ENCODE measurements around the gene SIGLEC9.
"Not testable (repeated sequence)": the region's sequence is repeated elsewhere in the genome, so short reads cannot be mapped to it uniquely, and the experiment has no call there.

SIGLEC9 gene

DNA sequence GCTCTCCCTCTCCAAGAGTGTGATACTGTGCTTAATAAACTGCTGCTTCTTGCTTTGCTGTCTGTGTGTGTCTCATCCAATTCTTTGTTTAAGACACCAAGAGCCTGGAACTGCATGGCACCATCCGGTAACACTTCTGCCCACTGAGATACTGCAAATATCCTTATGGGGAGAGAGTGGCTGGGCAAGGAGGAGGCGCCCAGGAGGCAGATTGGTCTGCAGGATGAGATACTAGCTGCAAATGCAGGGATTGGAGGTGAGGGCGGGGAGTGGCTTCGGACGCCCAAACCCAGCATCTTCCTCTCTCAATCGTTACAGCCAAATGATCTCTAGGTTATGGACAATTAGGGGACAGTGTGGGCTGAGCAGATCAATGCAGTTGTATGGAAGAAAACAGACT lies 15.7 kb downstream of the SIGLEC9 start:
- Mint-ChIP-seq H3K9me3 (peaks cover 5% of the 10 kb centered on the region), H3K36me3 (ENCODE audit: low read depth) (no peaks in the 10 kb centered on the region), H3K27me3 (no peaks in the 10 kb centered on the region), H3K27ac (no peak overlapping the region), H3K4me3 (no peak overlapping the region), H3K4me1 (peaks cover 35% of the 10 kb centered on the region)
- no peak for ATAC-seq
- DNase-seq: no peak

DNA sequence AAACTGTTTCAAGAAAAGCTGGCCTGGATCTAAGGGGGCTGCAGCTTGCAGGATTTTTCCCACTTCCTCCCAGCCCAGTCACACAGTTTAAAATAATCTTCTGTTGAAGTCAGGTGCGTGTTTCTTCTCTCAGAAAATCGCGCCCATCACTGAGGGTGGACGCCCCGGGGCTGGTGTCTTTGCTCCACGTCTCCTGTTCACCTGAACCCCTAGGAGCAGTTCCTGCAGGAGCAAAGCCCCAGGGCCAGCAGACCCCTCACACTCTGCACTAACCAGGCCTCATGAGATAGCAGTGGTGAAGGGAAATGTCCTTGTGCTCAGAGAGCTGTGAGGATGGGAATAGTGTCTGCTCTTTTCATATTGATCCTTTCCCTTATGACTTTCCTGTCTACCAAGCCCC lies 16.5 kb downstream of the SIGLEC9 start:
- Mint-ChIP-seq H3K4me1 (peaks cover 29% of the 10 kb centered on the region), H3K36me3 (ENCODE audit: low read depth) (no peaks in the 10 kb centered on the region), H3K4me3 (no peak overlapping the region), H3K27ac (no peak overlapping the region), H3K27me3 (no peaks in the 10 kb centered on the region), H3K9me3 (peaks cover under 1% of the 10 kb centered on the region)
- ATAC-seq (no peak), DNase-seq (no peak)

DNA sequence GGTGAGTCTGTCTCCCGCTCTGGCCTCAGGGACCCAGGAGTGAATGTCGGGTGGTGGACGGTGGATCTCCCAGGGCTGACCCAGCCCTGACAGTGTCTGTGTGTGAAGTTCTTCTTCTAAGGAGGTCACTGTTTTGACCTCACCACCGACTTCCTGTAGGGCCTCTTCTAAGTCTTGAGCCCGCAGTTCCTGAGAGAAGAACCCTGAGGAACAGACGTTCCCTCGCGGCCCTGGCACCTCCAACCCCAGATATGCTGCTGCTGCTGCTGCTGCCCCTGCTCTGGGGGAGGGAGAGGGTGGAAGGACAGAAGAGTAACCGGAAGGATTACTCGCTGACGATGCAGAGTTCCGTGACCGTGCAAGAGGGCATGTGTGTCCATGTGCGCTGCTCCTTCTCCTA lies 17.4 kb downstream of the SIGLEC9 start, which contains the start of gene SIGLEC7:
Gene SIGLEC7 (plus strand): TSS at position 183 of the 400 bp plus-strand sequence. CDS start 69 bp downstream, at position 252.
- H3K36me3 Mint-ChIP-seq (ENCODE audit: low read depth): no peaks in the 10 kb centered on the region
- DNase-seq (no peak), ATAC-seq (no peak)
- H3K4me3 Mint-ChIP-seq: no peak within 1 kb of the TSS
- H3K27me3 Mint-ChIP-seq: no peaks in the 10 kb centered on the region
- no peak within 1 kb of the TSS for H3K27ac Mint-ChIP-seq
- peaks cover 20% of the 10 kb centered on the region for H3K4me1 Mint-ChIP-seq
- no peaks in the 10 kb centered on the region for H3K9me3 Mint-ChIP-seq

DNA sequence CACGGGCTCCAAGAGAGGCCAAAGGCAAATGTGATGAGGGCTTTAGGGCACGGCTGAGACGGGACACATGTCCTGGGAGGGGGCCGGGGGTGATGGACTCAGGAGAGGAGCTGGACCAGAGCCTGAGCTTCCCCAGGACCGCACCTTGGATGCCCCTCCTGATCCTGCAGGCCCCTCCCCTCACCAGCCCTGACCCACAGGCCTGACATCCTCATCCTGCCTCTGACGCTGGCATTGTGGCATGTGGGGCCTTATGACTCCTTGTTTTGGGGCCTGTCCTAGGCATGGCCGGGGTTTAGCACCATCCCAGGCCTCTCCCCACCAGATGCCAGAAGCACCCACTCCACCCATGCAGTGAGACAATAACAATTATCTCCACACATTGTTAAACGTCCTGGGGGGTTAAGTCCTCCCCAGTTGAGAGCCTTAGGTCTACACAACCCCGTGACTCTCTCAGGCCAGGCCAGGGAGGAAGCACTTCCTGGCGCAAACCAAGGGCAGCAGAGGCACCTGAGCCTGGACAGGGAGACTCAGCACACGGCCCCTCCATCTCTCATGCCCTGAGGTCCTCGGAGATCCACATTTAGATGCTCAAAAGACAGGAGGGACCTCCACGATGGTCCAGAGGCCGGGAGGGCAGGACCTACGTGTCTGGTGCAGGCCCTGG lies 18.2 kb downstream of the SIGLEC9 start:
- H3K4me3 Mint-ChIP-seq; H3K27me3 Mint-ChIP-seq; H3K27ac Mint-ChIP-seq; H3K9me3 Mint-ChIP-seq; ATAC-seq; DNase-seq; H3K36me3 Mint-ChIP-seq (ENCODE audit: low read depth): not testable (repeated sequence)
- H3K4me1 Mint-ChIP-seq: peaks cover 12% of the 10 kb centered on the region

DNA sequence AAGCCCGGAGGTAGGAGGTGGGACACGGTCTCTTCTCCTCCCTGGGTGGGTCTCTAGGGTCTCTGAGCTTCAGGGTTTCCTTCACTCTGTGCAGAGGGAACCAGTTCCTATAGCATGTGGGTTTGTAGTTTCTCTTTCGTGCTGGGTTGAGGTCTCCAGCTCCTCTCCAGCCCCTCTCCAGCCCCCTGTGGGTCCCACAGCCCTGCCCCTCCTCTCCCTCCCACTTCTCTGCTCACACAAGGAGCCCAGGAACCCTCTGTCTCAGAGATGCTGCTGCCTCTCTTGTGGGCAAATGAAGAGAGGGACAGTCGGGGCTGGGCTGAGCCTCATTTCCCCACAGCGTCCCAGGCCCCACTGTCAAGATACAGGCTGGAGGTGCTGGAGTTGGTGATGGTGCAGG lies 18.8 kb downstream of the SIGLEC9 start:
- H3K4me3 Mint-ChIP-seq: no peak overlapping the region
- DNase-seq: no peak
- H3K9me3 Mint-ChIP-seq: no peaks in the 10 kb centered on the region
- no peak for ATAC-seq
- no peaks in the 10 kb centered on the region for H3K36me3 Mint-ChIP-seq (ENCODE audit: low read depth)
- peaks cover 10% of the 10 kb centered on the region for H3K4me1 Mint-ChIP-seq
- no peaks in the 10 kb centered on the region for H3K27me3 Mint-ChIP-seq
- no peak overlapping the region for H3K27ac Mint-ChIP-seq

DNA sequence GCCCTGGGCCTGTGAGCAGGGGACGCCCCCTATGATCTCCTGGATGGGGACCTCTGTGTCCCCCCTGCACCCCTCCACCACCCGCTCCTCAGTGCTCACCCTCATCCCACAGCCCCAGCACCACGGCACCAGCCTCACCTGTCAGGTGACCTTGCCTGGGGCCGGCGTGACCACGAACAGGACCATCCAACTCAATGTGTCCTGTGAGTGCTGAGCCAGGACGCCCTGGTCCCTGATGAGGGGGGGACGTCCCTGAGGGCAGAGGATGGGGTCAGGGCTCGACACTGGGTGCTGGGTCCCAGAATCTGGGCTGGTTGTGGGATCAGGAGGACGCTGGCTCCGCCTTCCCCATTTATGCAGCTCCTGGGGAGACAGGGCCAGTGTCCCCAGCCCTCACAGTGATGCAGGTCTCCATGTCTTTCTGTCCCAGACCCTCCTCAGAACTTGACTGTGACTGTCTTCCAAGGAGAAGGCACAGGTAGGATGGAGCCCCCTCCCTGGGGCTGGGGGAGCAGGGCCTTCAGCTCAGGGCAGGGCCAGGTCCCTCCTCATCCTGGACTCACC lies 19.9 kb downstream of the SIGLEC9 start:
- no peaks in the 10 kb centered on the region for H3K9me3 Mint-ChIP-seq
- ATAC-seq (no peak), DNase-seq (no peak)
- no peaks in the 10 kb centered on the region for H3K36me3 Mint-ChIP-seq (ENCODE audit: low read depth)
- H3K4me1 Mint-ChIP-seq: peaks cover 6% of the 10 kb centered on the region
- no peaks in the 10 kb centered on the region for H3K27me3 Mint-ChIP-seq
- H3K27ac Mint-ChIP-seq: no peak overlapping the region
- H3K4me3 Mint-ChIP-seq: no peak overlapping the region

DNA sequence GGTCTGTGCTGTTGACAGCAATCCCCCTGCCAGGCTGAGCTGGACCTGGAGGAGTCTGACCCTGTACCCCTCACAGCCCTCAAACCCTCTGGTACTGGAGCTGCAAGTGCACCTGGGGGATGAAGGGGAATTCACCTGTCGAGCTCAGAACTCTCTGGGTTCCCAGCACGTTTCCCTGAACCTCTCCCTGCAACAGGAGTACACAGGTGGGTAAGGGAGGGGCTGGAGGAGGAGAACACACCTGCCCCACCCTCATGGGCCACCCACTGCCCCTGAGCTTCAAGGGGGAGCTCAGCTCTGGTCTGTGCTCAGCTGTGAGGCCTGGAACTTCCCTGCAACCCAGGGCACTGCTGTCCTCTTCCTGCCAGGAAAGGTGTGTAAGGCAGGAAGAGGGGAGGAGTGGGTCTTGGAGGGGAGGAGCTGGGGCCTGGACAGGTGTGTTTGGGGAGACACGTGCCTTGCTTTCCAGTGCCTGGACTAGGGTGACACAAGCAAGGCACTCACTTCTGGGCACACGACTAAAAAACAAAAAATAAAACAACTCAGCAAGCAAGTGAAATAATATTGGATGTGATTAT lies 21.3 kb downstream of the SIGLEC9 start:
- no peaks in the 10 kb centered on the region for H3K27me3 Mint-ChIP-seq
- no peaks in the 10 kb centered on the region for H3K36me3 Mint-ChIP-seq (ENCODE audit: low read depth)
- H3K27ac Mint-ChIP-seq: no peak overlapping the region
- no peak for DNase-seq
- H3K4me1 Mint-ChIP-seq: peaks cover 5% of the 10 kb centered on the region
- no peak overlapping the region for H3K4me3 Mint-ChIP-seq
- no peaks in the 10 kb centered on the region for H3K9me3 Mint-ChIP-seq
- ATAC-seq: no peak

DNA sequence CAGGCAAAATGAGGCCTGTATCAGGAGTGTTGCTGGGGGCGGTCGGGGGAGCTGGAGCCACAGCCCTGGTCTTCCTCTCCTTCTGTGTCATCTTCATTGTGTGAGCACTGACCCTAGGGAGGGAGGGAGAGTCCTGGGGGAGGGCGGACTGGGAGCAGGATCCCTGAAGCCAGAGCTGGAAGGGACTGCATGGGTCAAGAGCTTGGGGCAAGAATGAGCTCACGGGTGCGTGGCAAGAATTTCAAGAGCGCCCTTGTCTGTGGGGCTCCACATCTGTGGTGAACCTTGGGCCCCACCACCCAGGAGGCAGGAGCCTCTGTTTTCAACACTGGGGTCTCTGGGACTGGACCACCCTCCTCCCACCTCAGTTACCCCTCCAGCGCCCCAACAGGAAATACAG lies 22.0 kb downstream of the SIGLEC9 start:
- Mint-ChIP-seq H3K9me3 (no peaks in the 10 kb centered on the region), H3K27ac (no peak overlapping the region), H3K4me1 (peaks cover 5% of the 10 kb centered on the region), H3K4me3 (no peak overlapping the region), H3K27me3 (no peaks in the 10 kb centered on the region), H3K36me3 (ENCODE audit: low read depth) (no peaks in the 10 kb centered on the region)
- ATAC-seq (no peak), DNase-seq (no peak)

DNA sequence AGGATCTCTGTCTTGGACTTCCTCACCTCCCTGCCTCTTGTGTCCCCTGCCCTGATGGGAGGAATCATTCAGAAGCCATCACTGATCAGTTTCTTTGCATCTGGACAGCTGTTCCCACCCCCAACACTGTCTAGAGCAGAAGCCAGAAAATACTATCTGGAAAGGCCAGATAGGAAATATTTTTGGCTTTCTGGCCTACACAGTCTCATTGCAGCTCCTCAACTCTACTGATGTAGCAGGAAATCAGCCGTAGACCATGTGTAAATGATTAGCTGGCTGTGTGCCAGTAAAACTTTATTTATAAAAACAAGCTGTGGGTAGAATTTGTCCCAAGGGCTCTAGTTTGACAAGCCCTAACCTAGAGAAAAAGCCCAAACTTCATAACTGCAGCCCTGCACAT lies 23.0 kb downstream of the SIGLEC9 start:
- Mint-ChIP-seq H3K9me3 (no peaks in the 10 kb centered on the region), H3K27me3 (no peaks in the 10 kb centered on the region), H3K36me3 (ENCODE audit: low read depth) (no peaks in the 10 kb centered on the region), H3K4me3 (no peak overlapping the region), H3K4me1 (peaks cover 5% of the 10 kb centered on the region), H3K27ac (no peak overlapping the region)
- ATAC-seq: no peak
- DNase-seq: no peak

DNA sequence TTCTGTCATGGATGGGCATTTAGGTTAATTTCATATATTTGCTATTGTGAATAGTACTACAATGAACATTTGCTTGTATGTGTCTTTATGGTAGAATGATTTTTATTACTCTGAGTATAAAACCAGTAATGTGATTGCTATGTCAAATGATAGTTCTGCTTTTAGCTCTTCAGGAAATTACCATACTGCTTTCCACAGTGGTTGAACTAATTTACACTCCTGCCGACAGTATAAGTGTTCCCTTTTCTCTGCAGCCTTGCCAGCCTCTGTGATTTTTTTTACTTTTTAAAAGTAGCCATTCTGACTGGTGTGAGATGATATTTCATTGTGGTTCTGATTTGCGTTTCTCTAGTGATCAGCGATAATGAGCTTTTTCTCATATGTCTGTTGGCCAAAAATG lies 23.9 kb downstream of the SIGLEC9 start:
- no peak overlapping the region for H3K4me3 Mint-ChIP-seq
- H3K27me3 Mint-ChIP-seq: no peaks in the 10 kb centered on the region
- no peak for DNase-seq
- peaks cover 5% of the 10 kb centered on the region for H3K4me1 Mint-ChIP-seq
- H3K9me3 Mint-ChIP-seq: no peaks in the 10 kb centered on the region
- ATAC-seq: no peak
- no peaks in the 10 kb centered on the region for H3K36me3 Mint-ChIP-seq (ENCODE audit: low read depth)
- H3K27ac Mint-ChIP-seq: no peak overlapping the region

DNA sequence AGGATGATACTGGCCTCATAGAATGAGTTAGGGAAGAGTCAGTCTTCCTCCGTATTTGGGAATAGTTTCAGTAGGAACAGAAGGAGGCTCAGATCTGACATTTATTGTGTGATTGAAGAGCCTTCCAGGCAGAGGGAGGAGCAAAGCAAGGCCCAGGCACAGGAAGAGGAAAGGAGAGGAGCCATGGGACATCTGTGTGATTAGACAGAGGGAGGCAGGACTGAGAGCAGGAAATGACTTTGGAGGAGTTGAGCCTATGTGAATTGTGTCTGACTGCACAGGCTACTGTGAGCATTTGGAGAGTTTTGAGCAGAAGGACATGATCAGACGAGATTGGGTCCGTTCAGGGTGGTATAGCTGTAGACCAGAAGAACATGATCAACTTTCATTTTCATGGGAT lies 25.9 kb downstream of the SIGLEC9 start:
- Mint-ChIP-seq H3K9me3 (no peaks in the 10 kb centered on the region), H3K36me3 (ENCODE audit: low read depth) (no peaks in the 10 kb centered on the region), H3K27ac (no peak overlapping the region), H3K4me1 (peaks cover 3% of the 10 kb centered on the region), H3K27me3 (no peaks in the 10 kb centered on the region), H3K4me3 (no peak overlapping the region)
- DNase-seq (no peak), ATAC-seq (no peak)

DNA sequence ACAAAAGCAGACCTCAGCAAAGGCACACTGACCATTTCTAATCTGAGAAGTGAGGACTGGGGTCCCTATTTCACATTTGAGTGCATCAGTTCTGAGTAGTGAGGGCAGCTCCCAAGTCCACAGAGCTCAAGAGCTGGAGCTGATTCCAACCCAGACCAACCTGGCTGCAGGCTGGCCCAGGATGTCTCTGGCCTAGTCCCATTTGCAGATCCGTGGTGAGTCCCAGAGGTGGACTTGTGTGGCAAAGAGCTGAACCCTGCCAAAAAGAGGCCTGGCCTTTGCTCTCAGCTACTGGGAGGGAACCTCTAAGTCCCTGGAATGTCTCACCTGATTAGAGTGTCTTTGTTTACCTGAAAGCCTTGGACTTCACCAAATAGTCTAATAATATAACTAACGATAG lies 32.0 kb downstream of the SIGLEC9 start:
- H3K36me3 Mint-ChIP-seq (ENCODE audit: low read depth): no peaks in the 10 kb centered on the region
- H3K9me3 Mint-ChIP-seq: no peaks in the 10 kb centered on the region
- DNase-seq: no peak
- peaks cover 9% of the 10 kb centered on the region for H3K4me1 Mint-ChIP-seq
- no peak overlapping the region for H3K4me3 Mint-ChIP-seq
- H3K27me3 Mint-ChIP-seq: no peaks in the 10 kb centered on the region
- no peak overlapping the region for H3K27ac Mint-ChIP-seq
- ATAC-seq: no peak

DNA sequence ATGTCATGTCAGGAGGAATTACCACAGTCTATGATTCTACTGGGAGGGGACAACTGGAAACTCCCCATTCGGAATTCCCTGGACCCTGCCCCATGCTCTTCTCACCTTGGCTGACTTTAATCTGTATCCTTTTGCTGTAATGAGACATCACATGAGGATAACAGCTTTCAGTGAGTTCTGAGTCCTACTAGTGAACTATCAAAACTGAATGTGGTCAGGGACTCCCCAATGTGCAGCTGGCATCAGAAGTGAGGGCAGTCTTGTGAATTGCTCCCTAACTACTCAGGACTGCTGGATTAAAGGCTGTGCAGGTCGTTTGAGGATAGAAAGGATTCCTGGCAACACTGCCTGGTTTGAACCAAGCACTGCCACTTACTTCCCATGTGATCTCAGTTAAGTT lies 32.6 kb downstream of the SIGLEC9 start:
- H3K4me1 Mint-ChIP-seq: peaks cover 10% of the 10 kb centered on the region
- no peaks in the 10 kb centered on the region for H3K27me3 Mint-ChIP-seq
- no peaks in the 10 kb centered on the region for H3K36me3 Mint-ChIP-seq (ENCODE audit: low read depth)
- no peak for ATAC-seq
- no peak overlapping the region for H3K4me3 Mint-ChIP-seq
- no peak for DNase-seq
- no peak overlapping the region for H3K27ac Mint-ChIP-seq
- H3K9me3 Mint-ChIP-seq: no peaks in the 10 kb centered on the region

DNA sequence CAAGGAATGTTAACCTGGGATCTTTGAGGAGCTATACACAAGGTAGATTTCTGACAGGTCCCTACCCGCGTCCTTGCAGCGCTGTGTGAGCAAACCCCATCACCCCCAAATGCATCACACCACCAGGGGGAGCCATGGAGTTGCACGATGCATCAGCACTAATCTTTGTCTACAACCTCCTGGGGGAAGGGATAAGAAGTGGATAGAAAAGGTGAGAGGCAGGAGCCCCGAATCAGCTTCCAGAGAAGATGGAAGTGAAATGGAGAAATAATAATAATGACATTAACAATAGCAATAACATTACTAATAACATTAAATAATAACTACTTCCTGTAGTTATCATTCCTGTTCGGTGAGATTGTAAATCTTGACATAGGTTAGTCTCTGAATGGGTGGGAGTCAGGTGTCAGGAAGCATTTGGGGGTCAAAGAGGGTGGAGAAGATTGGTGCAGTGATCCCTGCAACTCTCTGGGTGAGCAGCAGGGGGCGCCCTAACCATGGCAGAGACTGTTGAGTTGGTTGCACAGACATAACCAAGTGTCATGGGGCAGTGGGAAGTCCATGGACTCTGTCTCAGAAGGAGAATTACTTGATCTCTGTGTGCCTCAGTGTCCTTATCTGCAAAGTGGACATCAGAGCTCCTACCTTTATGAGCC lies 33.9 kb downstream of the SIGLEC9 start:
- DNase-seq: peak; percentile 88
- no peaks in the 10 kb centered on the region for H3K27me3 Mint-ChIP-seq
- no peaks in the 10 kb centered on the region for H3K9me3 Mint-ChIP-seq
- H3K4me3 Mint-ChIP-seq: no peak overlapping the region
- no peaks in the 10 kb centered on the region for H3K36me3 Mint-ChIP-seq (ENCODE audit: low read depth)
- H3K27ac Mint-ChIP-seq: no peak overlapping the region
- peak; percentile 70 for ATAC-seq
- peaks cover 10% of the 10 kb centered on the region for H3K4me1 Mint-ChIP-seq

DNA sequence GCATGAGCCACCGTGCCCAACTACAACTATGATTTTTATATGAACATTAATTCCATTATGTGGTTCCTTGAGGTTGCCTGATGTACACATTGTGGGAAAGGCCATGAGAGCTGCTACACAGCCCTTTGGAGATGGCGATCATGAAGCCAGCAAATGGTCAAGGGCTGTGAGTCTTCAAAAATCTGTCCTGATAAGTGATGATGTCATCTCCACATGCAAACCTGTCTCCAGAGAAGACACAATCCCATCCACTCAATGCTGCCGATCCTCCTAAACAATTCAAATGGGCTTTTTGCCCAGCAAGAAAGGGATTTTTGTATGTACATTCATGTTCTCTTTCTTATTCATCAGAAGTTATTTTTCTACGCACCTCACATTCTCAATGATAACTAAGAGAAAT lies 35.0 kb downstream of the SIGLEC9 start:
- Mint-ChIP-seq H3K4me3 (no peak overlapping the region), H3K36me3 (ENCODE audit: low read depth) (no peaks in the 10 kb centered on the region), H3K9me3 (no peaks in the 10 kb centered on the region), H3K27me3 (no peaks in the 10 kb centered on the region), H3K4me1 (peaks cover 10% of the 10 kb centered on the region), H3K27ac (no peak overlapping the region)
- no peak for ATAC-seq
- DNase-seq: no peak

All from activated naive CD8-positive, alpha-beta T cell treated with anti-CD3 and anti-CD28 coated beads, Interleukin-2, amount 50 U/mL, for 24 hours (primary cell).